ENCODE data around the gene SCN2A.
"Not testable (repeated sequence)": the region's sequence is repeated elsewhere in the genome, so short reads cannot be mapped to it uniquely, and the experiment has no call there.

Gene SCN2A

GRCh38 chr2:165312999-165313398 lies 73.8 kb downstream of the SCN2A start:
- in situ Hi-C loops (cut with HindIII; ENCODE audit: low sequenced_read_pairs), result no loop called here

- in situ Hi-C loops (cut with HindIII; ENCODE audit: low sequenced_read_pairs), result no loop called here
Measured at GRCh38 chr2:165313509-165313908, 74.3 kb downstream of the SCN2A start.

GRCh38 chr2:165328272-165328671 lies 89.1 kb downstream of the SCN2A start:
- in situ Hi-C loops (cut with HindIII; ENCODE audit: low sequenced_read_pairs), result no loop called here

DNA sequence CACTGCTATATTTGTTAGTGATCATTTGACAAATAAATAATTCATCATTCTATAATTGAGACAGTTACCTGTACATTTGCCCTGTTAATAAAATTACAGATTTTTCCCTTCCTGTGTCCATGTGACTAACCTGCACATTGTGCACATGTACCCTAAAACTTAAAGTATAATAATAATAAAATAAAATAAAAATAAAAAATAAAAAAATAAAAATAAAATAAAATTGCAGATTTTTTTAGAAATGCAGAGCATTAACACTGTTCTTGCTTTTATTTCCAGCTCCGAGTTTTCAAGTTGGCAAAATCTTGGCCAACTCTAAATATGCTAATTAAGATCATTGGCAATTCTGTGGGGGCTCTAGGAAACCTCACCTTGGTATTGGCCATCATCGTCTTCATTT lies 105.1 kb downstream of the SCN2A start:
- in situ Hi-C loops (cut with HindIII; ENCODE audit: low sequenced_read_pairs), result not testable (repeated sequence)

GRCh38 chr2:165348441-165348840 lies 109.2 kb downstream of the SCN2A start:
- in situ Hi-C loops (cut with HindIII; ENCODE audit: low sequenced_read_pairs), result no loop called here

DNA sequence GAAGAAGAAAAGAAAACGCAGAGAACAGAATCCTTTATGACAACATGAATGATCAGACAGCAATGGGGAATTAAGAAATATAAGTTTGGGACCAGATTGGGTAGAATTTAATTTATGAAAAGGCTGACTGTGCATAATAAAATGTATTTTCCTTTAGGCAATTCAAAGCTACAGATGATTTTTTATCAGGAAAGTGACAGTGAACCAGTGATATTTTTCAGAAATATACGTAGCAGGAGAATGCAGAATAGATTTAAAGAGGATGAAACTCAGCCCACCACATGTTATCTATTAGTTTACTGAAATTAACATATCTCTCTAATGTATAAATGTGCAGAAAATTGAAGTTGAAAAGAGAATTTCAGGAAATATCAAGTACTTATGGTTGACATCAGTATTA lies 110.0 kb downstream of the SCN2A start:
- in situ Hi-C loops (cut with HindIII; ENCODE audit: low sequenced_read_pairs), result no loop called here

GRCh38 chr2:165357758-165358157 lies 118.5 kb downstream of the SCN2A start:
- in situ Hi-C loops (cut with HindIII; ENCODE audit: low sequenced_read_pairs), result no loop called here

DNA sequence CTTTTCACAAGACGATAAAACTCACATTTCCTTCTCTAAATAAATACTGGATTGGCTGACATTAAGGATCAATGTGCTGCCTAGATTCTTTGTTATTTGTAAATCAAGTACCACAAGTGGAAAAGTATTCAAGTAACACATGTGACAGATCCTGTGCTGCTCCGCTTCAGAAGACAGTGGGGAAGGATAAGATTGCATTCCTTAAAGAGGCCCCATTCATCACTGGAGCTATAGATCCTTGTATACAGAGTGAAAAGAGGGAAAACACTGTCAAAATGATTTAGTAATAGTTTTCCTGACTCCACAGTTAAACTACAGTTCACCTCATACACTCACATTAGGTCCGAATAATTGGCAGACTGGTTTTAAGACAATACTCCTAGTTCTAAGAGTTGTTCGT lies 122.3 kb downstream of the SCN2A start:
- in situ Hi-C loops (cut with HindIII; ENCODE audit: low sequenced_read_pairs), result no loop called here

- in situ Hi-C loops (cut with HindIII; ENCODE audit: low sequenced_read_pairs), result no loop called here
Measured at GRCh38 chr2:165369131-165369897, 130.1 kb downstream of the SCN2A start.

GRCh38 chr2:165369898-165370296 lies 130.7 kb downstream of the SCN2A start:
- in situ Hi-C loops (cut with HindIII; ENCODE audit: low sequenced_read_pairs), result no loop called here

DNA sequence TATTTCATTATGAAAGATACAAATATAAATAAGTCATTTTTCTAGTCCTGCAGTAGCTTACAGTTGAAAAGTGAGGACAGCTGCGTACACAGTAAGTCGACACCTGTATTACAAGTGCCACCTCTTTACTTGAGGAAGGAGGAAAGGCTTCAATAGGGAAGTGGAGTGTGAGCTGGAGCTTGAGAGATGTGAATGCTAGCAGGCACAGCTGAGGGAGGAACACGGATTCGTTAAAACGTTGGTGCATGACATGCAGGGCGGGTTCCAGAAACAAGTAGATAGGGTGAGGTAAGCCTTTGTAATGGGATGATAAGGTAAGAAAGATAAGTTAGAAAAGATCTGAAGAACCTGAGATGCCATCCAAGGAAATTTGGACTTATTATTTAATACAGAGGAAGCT lies 132.1 kb downstream of the SCN2A start:
- in situ Hi-C loops (cut with HindIII; ENCODE audit: low sequenced_read_pairs), result no loop called here

DNA sequence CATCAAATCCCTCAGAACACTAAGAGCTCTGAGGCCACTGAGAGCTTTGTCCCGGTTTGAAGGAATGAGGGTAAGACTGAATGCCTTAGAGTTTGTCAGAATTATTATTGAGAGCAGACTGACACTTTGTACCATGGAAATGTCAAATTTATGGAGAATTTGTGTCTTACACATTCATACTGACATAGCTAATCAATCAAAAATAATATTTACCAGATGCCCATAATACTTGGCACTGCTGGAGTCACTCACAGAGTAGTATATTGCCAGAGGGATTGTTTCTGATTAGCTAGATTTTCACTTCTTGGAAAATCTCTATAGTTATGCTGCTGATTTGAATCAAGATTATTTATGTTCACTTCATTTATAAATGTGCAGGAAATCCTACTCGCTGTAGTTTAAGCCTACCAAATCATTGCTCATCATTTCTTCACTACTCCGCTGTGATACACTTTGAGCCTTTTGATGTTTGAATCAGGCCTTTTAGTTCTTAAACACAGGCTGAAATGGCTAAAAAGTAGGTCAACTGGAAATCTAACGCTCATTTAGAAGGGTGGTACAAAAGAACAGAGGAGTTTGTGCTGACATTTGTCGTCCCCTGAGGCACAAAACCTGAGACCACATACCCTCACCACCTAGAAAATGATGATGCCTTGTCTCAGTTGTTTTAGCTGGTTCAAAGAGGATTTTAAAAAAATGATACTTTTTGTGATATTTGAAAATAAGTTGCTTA lies 134.2 kb downstream of the SCN2A start:
- in situ Hi-C loops (cut with HindIII; ENCODE audit: low sequenced_read_pairs), result no loop called here

DNA sequence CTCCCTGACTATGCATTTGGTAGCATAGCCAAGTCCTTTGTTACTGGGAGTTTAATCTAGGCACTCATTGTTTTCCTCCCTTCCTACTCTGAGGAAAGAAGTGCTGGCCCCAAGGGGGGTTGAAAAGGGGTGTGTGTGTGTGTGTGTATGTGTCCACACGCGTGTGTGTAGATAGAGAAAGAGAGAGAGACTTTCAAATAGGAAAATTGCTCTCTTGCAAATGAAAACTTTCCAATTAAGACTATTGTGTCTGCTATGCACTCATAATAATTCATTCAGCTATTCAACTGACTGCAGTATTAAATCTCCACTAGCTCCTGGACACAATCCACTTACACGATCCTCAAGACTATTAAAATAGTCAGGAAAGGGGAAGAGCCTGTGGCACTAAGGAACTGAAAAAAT lies 137.4 kb downstream of the SCN2A start:
- in situ Hi-C loops (cut with HindIII; ENCODE audit: low sequenced_read_pairs), result no loop called here

DNA sequence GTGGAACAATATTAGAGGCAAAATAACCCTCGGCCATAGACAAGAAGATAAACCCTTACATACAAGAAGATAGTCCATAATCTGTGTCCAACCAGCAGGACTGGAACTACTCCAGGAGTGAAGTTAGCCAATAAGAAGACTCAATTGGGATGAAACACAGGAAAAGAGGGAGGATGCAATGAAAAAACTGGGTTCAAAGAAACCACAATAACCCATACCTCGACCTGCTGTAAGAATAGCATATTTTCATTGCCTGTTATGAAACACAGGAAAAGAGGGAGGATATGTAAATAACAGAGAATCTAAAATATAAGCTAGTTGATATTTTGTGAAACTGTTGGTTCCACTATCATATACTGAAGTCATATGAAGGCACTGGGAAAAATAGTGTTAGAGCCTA lies 143.1 kb downstream of the SCN2A start:
- in situ Hi-C loops (cut with HindIII; ENCODE audit: low sequenced_read_pairs), result no loop called here

DNA sequence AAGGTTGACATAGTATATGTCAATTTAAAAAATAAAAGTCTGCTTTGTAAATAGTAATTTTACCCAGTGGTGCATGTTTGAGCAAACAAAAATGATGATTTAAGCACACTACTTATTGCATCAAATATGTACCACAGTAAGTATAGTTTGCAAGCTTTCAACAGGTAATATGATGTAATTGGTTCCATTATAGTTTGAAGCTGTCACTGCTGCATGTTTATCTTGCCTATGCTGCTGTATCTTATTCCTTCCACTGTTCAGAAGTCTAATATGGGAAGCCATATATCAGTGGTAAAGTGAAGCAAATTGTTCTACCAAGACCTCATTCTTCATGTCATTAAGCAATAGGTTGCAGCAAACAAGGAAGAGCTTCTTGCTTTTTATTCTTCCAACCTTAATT lies 151.7 kb downstream of the SCN2A start:
- in situ Hi-C loops (cut with HindIII; ENCODE audit: low sequenced_read_pairs), result no loop called here

DNA sequence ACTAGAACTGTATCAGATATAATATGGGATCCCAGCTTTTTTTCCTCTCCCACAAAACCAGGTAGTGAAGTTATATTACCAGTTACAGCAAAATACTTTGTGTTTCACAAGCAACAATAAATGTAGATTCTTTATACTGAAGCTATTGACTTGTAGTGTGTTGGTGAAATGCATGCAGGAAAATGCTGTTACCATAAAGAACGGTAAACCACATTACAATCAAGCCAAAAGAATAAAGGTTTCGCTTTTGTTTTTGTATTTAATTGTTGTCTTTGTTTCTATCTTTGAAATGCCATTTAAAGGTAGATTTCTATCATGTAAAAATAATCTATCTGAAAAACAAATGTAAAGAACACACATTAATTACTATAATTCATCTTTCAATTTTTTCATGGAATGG lies 152.6 kb downstream of the SCN2A start:
- in situ Hi-C loops (cut with HindIII; ENCODE audit: low sequenced_read_pairs), result no loop called here

DNA sequence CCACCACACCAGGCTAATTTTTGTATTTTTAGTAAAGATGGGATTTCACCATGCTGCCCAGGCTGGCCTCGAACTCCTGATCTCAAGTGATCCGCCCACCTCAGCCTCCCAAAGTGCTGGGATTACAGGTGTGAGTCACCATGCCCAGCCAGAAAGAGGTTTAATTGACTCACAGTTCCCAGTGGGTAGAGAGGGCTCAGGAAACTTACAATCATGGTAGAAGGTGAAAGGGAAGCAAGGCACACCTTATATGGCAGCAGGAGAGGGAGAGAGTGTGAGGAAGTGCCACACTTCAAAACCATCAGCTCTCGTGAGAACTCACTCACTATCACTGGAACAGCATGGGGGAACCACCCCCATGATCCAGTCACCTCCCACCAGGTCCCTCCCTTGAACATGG lies 159.4 kb downstream of the SCN2A start:
- in situ Hi-C loops (cut with HindIII; ENCODE audit: low sequenced_read_pairs), result not testable (repeated sequence)

GRCh38 chr2:165401285-165401852 lies 162.2 kb downstream of the SCN2A start:
- in situ Hi-C loops (cut with HindIII; ENCODE audit: low sequenced_read_pairs), result no loop called here

GRCh38 chr2:165402162-165402561 lies 162.9 kb downstream of the SCN2A start:
- in situ Hi-C loops (cut with HindIII; ENCODE audit: low sequenced_read_pairs), result no loop called here

GRCh38 chr2:165406173-165406572 lies 167.0 kb downstream of the SCN2A start:
- in situ Hi-C loops (cut with HindIII; ENCODE audit: low sequenced_read_pairs), result no loop called here

DNA sequence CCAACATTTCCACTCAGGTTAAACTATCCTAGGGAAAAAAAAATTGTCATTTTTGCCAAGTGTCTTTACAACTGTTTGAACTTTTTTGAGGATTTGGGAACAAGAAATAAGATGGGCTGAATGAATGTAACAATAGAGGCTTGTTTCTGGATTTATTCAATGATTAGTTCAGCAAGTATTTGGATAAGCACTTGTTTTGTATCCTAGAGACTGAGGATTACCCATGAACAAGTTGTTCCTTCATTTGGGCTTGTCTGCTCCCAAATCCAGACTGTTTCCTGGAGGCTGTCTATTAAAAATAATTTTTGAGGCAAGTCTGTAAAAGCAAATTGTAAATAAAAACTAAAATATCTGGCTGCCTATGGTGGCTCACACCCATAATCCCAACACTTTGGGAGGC lies 168.3 kb downstream of the SCN2A start:
- in situ Hi-C loops (cut with HindIII; ENCODE audit: low sequenced_read_pairs), result no loop called here

DNA sequence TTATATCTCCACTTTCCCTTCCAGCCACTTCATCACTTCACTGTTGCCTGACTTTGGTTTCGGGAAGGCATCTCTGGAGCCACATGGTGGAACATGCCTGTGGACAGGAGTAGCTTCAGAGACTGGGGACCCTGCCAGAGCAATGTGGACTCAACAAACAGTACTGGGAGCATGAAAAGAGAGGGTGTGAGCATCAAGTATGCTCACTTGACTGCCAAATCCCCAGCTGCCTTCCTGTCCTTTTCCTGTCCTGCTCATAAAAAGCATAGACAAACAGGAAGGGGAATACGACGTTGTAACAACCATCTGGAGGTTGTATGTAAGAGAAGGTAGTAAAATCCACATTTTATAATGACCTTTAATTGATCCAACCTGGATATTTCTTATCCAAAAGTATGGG lies 169.0 kb downstream of the SCN2A start:
- in situ Hi-C loops (cut with HindIII; ENCODE audit: low sequenced_read_pairs), result no loop called here
